ENCODE measurements around the gene LYPD6B. TPM values are rescaled to one million over a fixed set of nuclear protein-coding genes. Genes with fewer than 3 reads are reported as not detected.

The LYPD6B gene
- total RNA-seq, 1 experiment from 2014 or later: not detected

DNA sequence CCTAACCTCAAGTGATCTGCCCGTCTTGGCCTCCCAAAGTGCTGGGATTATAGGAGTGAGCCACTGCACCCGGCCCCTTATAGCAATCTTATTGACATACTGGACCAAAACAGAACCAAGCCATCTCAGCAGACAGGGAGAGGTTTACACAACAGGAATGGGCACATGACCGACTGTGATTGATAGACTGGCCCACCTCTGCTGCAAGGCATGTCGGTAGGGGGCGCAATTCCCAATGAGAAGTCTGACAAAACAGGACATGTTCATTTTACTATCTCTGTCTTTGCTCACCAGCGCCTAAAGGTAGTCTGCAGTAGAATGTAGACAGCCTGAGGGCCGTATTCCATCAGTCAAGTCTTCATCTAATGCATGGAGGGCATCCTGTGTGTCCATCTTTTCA, 2.0 kb downstream of the LYPD6B start:
- Histone ChIP-seq H3K4me3 (ENCODE audit: low read depth, low read length, poor library complexity, severe bottlenecking) (no peak overlapping the region), H3K27me3 (replicated peaks; ENCODE audit: insufficient read depth, low read depth, low read length, poor library complexity) (peaks cover 20% of the 10 kb centered on the region), H3K27ac (ENCODE audit: low read depth, low read length, poor library complexity, severe bottlenecking) (no peak overlapping the region), H3K9me3 (ENCODE audit: low read depth, low read length, poor library complexity, severe bottlenecking) (no peaks in the 10 kb centered on the region), H3K4me1 (ENCODE audit: insufficient read depth, low read length, poor library complexity, severe bottlenecking) (no peaks in the 10 kb centered on the region), H3K36me3 (ENCODE audit: insufficient read depth, low read length, poor library complexity, severe bottlenecking) (no peaks in the 10 kb centered on the region)
- ChIA-PET CTCF (no interaction called here), POLR2A (ENCODE audit: low non-redundant PET) (no interaction called here)
- BruUV-seq (replicated peaks): no TSS peak
- intact Hi-C loops (cut with micrococcal nuclease; ENCODE audit: unreplicated experiment): no loop called here
- TF ChIP-seq, protein P1, sequence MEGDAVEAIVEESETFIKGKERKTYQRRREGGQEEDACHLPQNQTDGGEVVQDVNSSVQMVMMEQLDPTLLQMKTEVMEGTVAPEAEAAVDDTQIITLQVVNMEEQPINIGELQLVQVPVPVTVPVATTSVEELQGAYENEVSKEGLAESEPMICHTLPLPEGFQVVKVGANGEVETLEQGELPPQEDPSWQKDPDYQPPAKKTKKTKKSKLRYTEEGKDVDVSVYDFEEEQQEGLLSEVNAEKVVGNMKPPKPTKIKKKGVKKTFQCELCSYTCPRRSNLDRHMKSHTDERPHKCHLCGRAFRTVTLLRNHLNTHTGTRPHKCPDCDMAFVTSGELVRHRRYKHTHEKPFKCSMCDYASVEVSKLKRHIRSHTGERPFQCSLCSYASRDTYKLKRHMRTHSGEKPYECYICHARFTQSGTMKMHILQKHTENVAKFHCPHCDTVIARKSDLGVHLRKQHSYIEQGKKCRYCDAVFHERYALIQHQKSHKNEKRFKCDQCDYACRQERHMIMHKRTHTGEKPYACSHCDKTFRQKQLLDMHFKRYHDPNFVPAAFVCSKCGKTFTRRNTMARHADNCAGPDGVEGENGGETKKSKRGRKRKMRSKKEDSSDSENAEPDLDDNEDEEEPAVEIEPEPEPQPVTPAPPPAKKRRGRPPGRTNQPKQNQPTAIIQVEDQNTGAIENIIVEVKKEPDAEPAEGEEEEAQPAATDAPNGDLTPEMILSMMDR (conservative IDR thresholded peaks at IDR 0.05; ENCODE audit: low read depth, low read length): peak; percentile 69
- no peak for TF ChIP-seq EZH2 (IDR thresholded peaks at IDR 0.05; ENCODE audit: borderline replicate concordance, low read depth, low read length, poor library complexity, severe bottlenecking)
- DNase-seq (ENCODE audit: low spot score): peak; percentile 65

DNA sequence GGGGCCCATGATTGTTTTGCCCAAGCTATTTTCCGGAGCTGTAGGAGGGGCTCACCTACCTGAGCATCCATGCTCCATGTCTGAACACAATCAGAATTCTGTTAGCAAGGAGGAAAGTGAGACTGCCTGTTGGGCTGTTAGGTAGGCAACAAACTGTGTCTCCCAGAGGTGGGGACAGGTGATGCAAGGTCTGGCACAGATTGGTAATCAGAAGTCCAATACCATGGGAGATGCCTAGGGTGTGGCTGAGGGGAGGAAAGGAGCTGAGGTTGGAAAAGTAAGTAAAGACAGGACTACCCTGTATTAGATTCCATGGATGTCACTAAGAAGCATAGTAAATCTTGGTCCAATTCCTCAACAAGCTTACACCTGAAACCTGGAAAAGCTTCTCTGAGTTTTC, 3.0 kb downstream of the LYPD6B start:
- Histone ChIP-seq H3K4me3 (ENCODE audit: low read depth, low read length, poor library complexity, severe bottlenecking) (no peak overlapping the region), H3K36me3 (ENCODE audit: insufficient read depth, low read length, poor library complexity, severe bottlenecking) (no peaks in the 10 kb centered on the region), H3K27ac (ENCODE audit: low read depth, low read length, poor library complexity, severe bottlenecking) (no peak overlapping the region), H3K9me3 (ENCODE audit: low read depth, low read length, poor library complexity, severe bottlenecking) (peaks cover 4% of the 10 kb centered on the region), H3K27me3 (replicated peaks; ENCODE audit: insufficient read depth, low read depth, low read length, poor library complexity) (peaks cover 20% of the 10 kb centered on the region), H3K4me1 (ENCODE audit: insufficient read depth, low read length, poor library complexity, severe bottlenecking) (no peaks in the 10 kb centered on the region)
- POLR2A ChIA-PET (ENCODE audit: low non-redundant PET): no interaction called here
- TF ChIP-seq EZH2 (IDR thresholded peaks at IDR 0.05; ENCODE audit: borderline replicate concordance, low read depth, low read length, poor library complexity, severe bottlenecking): no peak
- TF ChIP-seq, protein P1 (conservative IDR thresholded peaks at IDR 0.05; ENCODE audit: low read depth, low read length): no peak
- BruUV-seq (replicated peaks): no TSS peak
- no peak for DNase-seq (ENCODE audit: low spot score)
- intact Hi-C loops (cut with micrococcal nuclease; ENCODE audit: unreplicated experiment): no loop called here
- CTCF ChIA-PET: no interaction called here

DNA sequence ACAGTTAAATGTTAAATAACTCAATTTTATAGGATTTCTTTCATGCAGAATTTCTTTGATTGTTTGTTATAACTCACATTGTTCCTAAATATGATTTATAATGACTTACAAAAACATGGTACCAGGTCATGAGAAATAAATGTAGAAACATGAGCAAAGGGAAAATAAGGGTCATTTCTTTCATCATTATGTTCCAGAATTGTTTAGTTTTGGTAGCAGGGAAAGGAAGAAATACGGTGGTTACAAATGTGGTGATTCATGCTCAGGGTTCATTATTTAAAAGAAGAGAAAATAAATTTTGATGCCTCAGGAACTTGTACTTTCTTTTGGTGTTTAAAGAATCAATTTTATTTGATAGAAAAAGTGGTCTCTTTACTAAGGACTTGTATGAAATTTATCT, 4.4 kb downstream of the LYPD6B start:
- no peaks in the 10 kb centered on the region for H3K36me3 ChIP-seq (ENCODE audit: insufficient read depth, low read length, poor library complexity, severe bottlenecking)
- ChIA-PET CTCF (no interaction called here), POLR2A (ENCODE audit: low non-redundant PET) (no interaction called here)
- no peak overlapping the region for H3K4me3 ChIP-seq (ENCODE audit: low read depth, low read length, poor library complexity, severe bottlenecking)
- TF ChIP-seq, protein P1 (conservative IDR thresholded peaks at IDR 0.05; ENCODE audit: low read depth, low read length): no peak
- TF ChIP-seq EZH2 (IDR thresholded peaks at IDR 0.05; ENCODE audit: borderline replicate concordance, low read depth, low read length, poor library complexity, severe bottlenecking): no peak
- no peaks in the 10 kb centered on the region for H3K4me1 ChIP-seq (ENCODE audit: insufficient read depth, low read length, poor library complexity, severe bottlenecking)
- intact Hi-C loops (cut with micrococcal nuclease; ENCODE audit: unreplicated experiment): no loop called here
- H3K27ac ChIP-seq (ENCODE audit: low read depth, low read length, poor library complexity, severe bottlenecking): no peak overlapping the region
- no peak for DNase-seq (ENCODE audit: low spot score)
- no TSS peak for BruUV-seq (replicated peaks)
- peaks cover 16% of the 10 kb centered on the region for H3K27me3 ChIP-seq (replicated peaks; ENCODE audit: insufficient read depth, low read depth, low read length, poor library complexity)
- H3K9me3 ChIP-seq (ENCODE audit: low read depth, low read length, poor library complexity, severe bottlenecking): peaks cover 4% of the 10 kb centered on the region

All from A673 (cell line).